ENCODE data around the gene SPATA13. TPM values are rescaled to one million over a fixed set of nuclear protein-coding genes. Genes with fewer than 3 reads are reported as not detected.

SPATA13 gene
- total RNA-seq, 4 donors from 2014 or later, result 9.0 to 46.0 (median 18.7) TPM

DNA sequence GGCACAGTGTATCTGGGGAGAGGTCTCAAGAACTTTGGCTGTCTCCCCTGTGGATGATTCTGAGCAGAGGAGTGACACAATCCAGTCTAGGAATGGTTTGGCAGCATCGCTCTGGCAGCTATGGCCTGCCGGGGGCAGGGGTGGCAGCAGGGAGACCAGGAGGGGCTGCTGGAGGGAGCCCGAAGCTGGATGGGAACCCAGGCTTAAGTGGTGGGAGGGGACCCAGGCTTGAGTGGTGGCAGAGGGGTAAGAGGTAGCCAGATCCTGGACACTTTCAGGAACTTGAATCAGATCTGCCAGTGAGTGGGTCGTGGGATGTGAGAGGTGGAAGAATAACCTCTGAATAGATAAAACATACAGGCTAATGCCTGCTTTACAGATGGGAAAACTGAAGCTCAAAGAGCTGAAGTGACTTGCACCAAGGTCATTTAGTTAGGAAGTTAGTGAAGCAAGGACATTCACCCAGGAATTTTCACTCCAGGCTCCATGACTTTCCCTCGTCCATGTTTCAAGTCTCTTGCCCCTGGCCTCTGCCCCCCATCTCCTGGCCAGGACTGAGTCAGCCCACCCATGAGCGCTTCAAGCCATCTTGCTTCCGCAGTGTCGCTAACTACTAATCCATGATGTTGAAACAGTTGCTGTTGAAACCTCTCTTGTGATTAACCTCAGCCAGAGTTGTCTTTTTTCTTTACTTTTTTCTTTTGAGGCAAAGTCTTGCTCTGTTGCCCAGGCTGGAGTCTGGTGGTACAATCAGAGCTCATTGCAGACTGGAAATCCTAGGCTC, 119.0 kb downstream of the SPATA13 start:
- DNase-seq (ENCODE audit: low spot score), result no peak
- ATAC-seq (ENCODE audit: low FRiP score), result no peak
- TF ChIP-seq, protein P1, sequence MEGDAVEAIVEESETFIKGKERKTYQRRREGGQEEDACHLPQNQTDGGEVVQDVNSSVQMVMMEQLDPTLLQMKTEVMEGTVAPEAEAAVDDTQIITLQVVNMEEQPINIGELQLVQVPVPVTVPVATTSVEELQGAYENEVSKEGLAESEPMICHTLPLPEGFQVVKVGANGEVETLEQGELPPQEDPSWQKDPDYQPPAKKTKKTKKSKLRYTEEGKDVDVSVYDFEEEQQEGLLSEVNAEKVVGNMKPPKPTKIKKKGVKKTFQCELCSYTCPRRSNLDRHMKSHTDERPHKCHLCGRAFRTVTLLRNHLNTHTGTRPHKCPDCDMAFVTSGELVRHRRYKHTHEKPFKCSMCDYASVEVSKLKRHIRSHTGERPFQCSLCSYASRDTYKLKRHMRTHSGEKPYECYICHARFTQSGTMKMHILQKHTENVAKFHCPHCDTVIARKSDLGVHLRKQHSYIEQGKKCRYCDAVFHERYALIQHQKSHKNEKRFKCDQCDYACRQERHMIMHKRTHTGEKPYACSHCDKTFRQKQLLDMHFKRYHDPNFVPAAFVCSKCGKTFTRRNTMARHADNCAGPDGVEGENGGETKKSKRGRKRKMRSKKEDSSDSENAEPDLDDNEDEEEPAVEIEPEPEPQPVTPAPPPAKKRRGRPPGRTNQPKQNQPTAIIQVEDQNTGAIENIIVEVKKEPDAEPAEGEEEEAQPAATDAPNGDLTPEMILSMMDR (IDR thresholded peaks at IDR 0.05), result no peak

DNA sequence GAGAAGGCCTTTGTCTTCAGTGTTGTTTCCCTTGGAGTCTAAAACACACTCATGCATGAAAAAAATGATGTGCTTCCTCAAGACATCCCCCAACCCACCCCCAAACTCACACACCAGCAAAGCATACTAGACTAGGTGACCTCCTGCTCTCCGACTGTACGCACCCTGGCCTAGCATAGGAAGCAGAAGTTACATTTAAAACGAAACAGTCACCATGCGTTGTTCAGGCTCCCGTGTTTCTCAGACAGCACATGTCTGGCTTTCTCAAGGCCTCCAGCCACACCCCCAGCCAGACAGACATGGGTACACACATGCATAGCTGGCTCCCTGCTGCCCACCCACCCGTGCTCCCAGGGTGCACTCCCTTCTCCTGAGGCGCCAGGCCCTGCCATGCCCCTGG, 120.2 kb downstream of the SPATA13 start:
- ATAC-seq (ENCODE audit: low FRiP score) (peak; percentile 38), DNase-seq (ENCODE audit: low spot score) (no peak)
- TF ChIP-seq, protein P1 (IDR thresholded peaks at IDR 0.05), result no peak

DNA sequence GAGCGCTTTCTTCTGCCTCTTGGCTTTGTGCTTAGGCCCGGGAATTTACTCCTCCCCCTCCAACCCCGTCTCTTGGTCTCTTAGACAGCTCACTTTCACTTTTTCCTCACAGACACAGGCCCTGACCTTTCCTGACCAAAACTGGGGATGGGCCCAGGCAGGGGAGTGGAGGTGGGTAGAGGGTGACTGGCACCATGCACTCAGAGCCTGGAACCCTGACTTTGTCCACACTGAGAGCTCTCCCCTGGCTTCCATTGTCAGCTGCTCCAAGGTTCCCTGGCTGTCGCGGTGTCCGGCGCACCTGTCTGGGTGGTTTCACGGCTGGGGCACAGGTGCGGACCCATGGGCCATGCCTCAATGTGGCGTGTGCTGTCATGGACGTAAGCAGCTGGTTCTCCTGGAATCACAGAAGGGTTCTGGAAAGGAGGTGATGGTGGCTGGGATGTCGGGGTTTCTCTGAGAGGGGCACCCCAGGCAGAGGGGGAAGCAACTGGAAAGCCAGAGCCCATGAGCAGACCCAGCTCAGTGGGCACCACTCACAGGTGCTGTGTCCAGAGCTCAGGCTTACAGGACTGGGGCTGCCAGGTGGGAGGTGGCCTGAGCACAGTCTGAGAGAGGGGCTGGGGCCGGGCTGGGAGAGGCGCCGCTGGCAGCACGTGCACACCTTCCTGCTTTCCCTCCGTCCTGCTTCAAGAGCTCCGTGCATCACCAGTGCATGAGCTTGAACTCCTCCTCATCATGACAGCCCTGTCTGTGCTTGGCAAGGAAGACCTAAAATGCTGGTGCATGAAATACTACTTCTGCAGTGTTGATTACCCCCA, 120.9 kb downstream of the SPATA13 start:
- no peak for DNase-seq (ENCODE audit: low spot score)
- TF ChIP-seq, protein P1 (IDR thresholded peaks at IDR 0.05), result no peak
- ATAC-seq (ENCODE audit: low FRiP score), result peak; percentile 50

DNA sequence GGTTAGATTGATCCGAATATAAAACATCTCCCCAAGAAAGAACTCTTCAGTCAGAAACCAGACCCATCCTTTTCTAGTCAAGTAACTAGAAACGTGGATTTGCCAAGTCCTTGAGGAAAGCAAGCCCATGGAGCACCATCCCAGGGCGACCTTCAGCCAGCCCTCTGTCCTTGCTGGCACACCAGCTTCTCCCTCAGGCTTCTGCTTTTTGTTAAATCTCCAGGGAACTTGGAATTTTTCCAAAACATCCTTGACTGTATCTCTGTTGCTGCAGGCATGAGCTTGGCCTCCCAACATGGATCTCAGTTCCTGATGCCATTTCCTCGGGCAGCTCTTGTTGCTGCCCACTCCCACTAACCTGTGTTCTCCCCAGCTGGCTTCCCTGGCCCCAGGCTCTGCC, 121.7 kb downstream of the SPATA13 start:
- TF ChIP-seq, protein P1 (IDR thresholded peaks at IDR 0.05), result no peak

DNA sequence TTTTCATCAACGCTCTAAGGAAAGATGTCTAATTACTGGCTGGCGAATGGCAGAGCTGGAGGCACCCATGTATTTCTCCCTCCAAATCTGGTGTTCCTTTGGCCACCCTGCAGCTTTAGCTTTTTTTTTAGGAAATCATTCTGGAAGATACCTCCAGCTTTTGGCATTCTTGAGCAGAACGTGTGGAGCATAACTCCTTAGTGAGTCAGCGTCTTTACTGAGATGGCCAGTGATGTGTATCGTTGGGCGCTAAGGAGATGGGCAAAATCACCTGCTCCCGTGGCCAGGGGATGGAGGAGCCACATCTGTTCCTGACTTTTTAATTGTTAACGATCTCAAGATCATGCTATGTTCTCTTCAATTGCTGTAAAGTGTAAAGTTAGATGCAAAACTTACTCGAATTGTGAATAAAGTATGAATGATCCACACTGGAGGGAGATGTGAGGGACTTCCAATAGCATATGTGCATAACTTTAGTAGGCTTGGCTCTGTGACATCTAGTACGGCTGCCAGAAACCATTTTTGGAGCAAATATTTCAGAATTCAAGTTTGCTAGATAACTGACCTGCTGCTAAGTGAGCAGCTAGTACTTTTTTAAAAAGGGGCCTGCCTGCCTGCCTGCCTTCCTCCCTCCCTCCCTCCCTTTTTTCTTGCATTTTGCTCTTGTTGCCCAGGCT, 124.5 kb downstream of the SPATA13 start:
- DNase-seq (ENCODE audit: low spot score), result no peak
- TF ChIP-seq, protein P1 (IDR thresholded peaks at IDR 0.05), result no peak
- no peak for ATAC-seq (ENCODE audit: low FRiP score)

More for the DNA sequence above, 121.7 kb downstream of the SPATA13 start:
- ATAC-seq (ENCODE audit: low FRiP score) (no peak), DNase-seq (ENCODE audit: low spot score) (no peak)

DNA sequence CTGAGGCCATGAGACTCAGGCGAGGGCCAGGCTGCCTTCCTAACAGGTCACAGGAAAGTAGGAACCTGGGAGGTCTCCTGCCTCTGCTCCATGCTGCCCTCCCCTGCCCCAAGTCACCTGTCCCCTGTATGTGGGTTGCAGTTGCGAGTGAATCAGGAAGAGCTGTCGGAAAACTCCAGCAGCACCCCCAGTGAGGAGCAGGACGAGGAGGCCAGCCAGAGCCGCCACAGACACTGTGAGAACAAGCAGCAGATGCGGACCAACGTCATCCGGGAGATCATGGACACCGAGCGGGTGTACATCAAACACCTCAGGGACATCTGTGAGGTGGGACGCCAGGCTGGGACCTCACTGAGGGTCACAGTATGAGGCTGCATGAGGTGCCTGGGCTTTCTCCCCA, 126.1 kb downstream of the SPATA13 start:
- ATAC-seq (ENCODE audit: low FRiP score) (no peak), DNase-seq (ENCODE audit: low spot score) (no peak)
- TF ChIP-seq, protein P1 (IDR thresholded peaks at IDR 0.05), result no peak
